Kidney epithelial cell (primary cell): Measurements from ENCODE around the gene RCC2. TPM values are rescaled to one million over a fixed set of nuclear protein-coding genes. Genes with fewer than 3 reads are reported as not detected.

ENCODE experiments used
- DNase-seq: peaks from one replicate; pipeline ENCODE4 v3.0.0-alpha.2; 2010; ENCODE audit warnings: low read depth
- H3K27me3 ChIP-seq: 2 replicates; pipeline ENCODE4 v1.6.0; 2011; ENCODE audit warnings: low read length; ENCODE audit not compliant: control insufficient read depth, insufficient read depth
- H3K36me3 ChIP-seq: 2 replicates; pipeline ENCODE4 v1.5.1; 2011; ENCODE audit warnings: low read length; ENCODE audit not compliant: control insufficient read depth, insufficient read depth
- H3K4me3 ChIP-seq: 2 replicates; pipeline ENCODE4 v1.5.1; 2011; ENCODE audit warnings: low read depth, mild to moderate bottlenecking, control low read depth, low read length
- CTCF ChIP-seq: IDR thresholded peaks from 2 replicates; pipeline ENCODE4 v1.5.1; 2011; ENCODE audit warnings: mild to moderate bottlenecking, moderate library complexity, low read length, control low read depth, inconsistent platforms; ENCODE audit not compliant: insufficient read depth, poor library complexity, severe bottlenecking
- total RNA-seq: library from RNA; depleted of rRNA; stranded (reverse); fragments of >200 nt; gene quantifications from 2 replicates; pipeline ENCODE4 v1.2.3, GENCODE V29; 2015

The RCC2 gene
- total RNA-seq, 1 donor from 2014 or later: 80.8 TPM

- no peak for DNase-seq
- TF ChIP-seq CTCF: no peak
- H3K4me3 ChIP-seq: no peak overlapping the region
- H3K36me3 ChIP-seq: no peaks in the 10 kb centered on the region
- peaks cover 4% of the 10 kb centered on the region for H3K27me3 ChIP-seq
Observed at GRCh38 chr1:17377325-17377953, 62.0 kb downstream of the RCC2 start.

GRCh38 chr1:17375651-17376050, 63.8 kb downstream of the RCC2 start:
- no peak for TF ChIP-seq CTCF
- Histone ChIP-seq H3K4me3 (no peak overlapping the region), H3K27me3 (peaks cover 4% of the 10 kb centered on the region), H3K36me3 (no peaks in the 10 kb centered on the region)
- no peak for DNase-seq

GRCh38 chr1:17372955-17373354, 66.5 kb downstream of the RCC2 start:
- Histone ChIP-seq H3K27me3 (peaks cover 4% of the 10 kb centered on the region), H3K36me3 (no peaks in the 10 kb centered on the region), H3K4me3 (no peak overlapping the region)
- DNase-seq: no peak
- no peak for TF ChIP-seq CTCF

DNA sequence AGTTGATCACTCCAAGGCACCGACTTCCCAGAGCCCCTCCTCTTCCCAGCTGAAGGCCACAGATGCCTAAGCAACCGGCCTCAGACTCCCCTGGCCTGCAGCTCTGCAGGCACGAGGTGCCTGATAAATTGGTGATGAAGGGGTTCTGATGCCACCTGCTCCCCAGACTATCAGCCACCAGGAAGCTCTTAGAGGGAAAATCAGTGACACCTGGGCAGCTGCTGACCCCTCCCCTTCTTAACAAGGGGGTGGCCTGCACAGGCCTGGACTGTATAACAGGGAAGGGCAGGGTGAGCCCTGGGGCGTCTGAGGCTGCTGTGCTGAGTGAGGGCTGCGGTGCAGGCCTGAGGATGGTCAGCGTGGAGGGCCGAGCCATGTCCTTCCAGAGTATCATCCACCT, 67.6 kb downstream of the RCC2 start, which contains the start of gene PADI6:
PADI6 (plus strand) TSS at position 301 of the 400 bp plus-strand sequence; CDS start at position 351, 50 bp downstream.
- Histone ChIP-seq H3K4me3 (no peak within 1 kb of the TSS), H3K36me3 (no peaks in the 10 kb centered on the region), H3K27me3 (no peaks in the 10 kb centered on the region)
- TF ChIP-seq CTCF: no peak
- DNase-seq: no peak

GRCh38 chr1:17370618-17371017, 68.9 kb downstream of the RCC2 start:
- DNase-seq: no peak
- peak; percentile 51 for TF ChIP-seq CTCF
- H3K36me3 ChIP-seq: no peaks in the 10 kb centered on the region
- no peak overlapping the region for H3K4me3 ChIP-seq
- H3K27me3 ChIP-seq: no peaks in the 10 kb centered on the region

DNA sequence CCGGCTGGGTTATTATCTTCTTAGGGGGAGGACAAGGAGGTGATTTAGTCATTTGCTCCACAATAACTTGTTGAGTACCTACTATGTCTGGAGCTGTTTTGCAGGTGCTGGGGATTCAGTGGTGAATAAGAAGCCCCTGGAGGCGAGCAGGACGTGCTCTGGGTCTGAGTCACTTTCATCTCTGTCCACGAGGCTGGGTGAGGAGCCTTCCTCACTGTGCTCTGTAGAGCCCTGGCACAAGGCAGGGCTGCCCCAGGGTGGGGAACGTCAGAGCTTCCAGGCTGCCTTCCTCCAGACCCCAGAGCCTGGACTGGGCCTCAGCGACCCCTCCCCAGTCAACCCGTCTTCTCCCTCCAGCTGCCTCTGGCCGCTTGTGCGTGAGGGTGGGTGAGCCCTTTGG, 70.0 kb downstream of the RCC2 start:
- Histone ChIP-seq H3K27me3 (no peaks in the 10 kb centered on the region), H3K36me3 (no peaks in the 10 kb centered on the region), H3K4me3 (no peak overlapping the region)
- DNase-seq: peak; percentile 60
- no peak for TF ChIP-seq CTCF
